Measurements from ENCODE around the gene SRRM5. TPM values are rescaled to one million over a fixed set of nuclear protein-coding genes. Genes with fewer than 3 reads are reported as not detected.
"Not testable (repeated sequence)": the region's sequence is repeated elsewhere in the genome, so short reads cannot be mapped to it uniquely, and the experiment has no call there.

The SRRM5 gene
- total RNA-seq, 1 experiment from 2014 or later, result 0.30 TPM

DNA sequence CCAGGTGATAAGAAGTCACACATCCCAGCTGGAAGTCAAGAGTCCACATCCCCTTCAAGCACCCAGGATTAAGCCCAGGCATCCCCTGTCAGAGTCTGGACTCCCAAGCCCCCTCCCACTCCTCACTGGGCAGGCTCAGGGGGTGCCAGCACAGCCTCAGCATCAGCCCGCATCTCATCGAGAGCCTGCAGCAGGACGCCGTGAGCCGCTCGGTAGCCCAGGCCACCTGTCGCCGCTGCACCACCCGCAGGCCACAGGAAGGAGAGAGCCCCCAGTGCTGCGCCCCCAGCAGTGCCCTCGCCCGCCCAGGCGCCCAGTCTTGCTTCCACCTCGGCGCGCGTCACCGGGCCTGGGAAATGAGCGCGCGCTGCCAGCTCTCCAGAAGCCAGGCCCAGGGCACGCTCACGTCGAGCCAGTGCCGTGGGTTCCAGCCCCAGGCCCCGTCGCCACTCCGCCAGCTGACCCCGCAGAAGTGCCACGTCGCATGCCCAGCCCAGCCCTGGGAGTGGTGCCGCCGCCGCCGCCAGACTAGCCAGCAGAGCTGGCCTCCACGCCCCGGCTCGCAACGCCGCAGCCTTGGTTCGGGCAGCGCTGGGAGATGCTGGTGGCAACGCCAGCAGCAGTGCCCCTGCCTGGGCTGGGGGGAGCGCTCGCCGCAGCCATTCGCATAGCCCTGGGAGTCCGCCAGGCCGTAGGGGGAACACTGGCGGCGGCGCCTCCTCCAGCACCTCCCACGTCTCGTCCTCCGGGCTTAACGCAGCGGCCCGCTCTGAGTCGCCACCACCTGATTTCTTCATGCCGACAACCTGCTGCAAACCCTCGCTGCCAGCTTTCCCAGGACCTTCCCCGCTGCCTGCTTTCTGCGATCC lies 19.8 kb upstream of the SRRM5 start:
- no peak for DNase-seq (ENCODE audit: low read depth)

DNA sequence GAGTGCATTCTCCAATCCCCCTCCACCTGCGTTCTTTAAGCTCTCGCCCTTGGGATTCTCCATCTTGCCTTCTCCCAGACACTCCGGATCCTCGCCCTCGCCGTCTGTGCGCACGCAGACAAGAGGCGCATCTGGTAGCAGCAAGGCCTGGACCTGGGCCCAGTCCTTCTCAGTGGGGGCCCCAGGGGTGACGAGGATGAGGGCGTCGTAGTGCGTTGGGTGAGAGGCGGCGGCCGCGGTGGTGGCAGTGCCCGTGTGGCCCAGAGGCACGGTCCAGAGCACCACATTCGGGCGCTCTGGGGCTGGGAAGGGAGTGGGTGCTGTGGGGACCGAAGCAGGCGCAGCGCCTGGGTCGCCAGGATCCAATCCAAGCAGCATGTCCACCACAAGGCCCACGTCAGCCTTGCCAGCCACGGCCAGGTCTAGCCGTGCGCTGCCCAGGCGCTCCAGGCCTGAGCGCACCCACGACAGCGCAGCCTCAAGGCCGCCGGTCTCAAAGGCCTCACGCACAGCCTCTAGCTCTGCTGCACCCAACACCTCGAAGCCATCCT lies 19.0 kb upstream of the SRRM5 start:
- DNase-seq (ENCODE audit: low read depth), result no peak

DNA sequence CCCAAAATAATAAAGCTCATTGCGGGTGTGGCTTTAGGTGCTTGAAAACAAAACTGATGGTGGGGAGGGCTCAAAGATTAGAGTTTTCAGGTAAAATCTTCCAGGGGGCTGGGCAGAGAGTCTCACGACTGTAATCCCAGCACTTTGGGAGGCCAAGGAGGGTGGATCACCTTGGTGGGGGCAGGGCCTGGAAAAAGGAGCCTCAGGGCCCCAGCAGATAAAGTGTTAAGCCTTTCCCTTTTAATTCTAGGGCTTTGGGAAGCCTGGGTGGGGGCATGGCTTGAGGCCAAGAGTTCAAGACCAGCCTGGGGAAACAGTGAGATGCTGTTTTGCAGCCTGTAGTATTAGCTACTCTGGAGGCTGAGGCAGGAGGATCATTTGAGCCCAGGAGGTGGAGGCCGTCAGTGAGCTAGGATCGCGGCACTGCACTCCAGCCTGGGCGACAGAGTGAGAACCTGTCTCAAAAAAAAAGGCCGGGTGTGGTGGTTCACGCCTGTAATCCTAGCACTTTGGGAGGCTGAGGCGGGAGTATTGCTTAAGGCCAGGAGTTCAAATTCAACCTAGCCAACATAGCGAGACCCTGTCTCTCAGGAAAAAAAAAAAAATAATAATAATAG lies 17.7 kb upstream of the SRRM5 start:
- DNase-seq (ENCODE audit: low read depth), result no peak

DNA sequence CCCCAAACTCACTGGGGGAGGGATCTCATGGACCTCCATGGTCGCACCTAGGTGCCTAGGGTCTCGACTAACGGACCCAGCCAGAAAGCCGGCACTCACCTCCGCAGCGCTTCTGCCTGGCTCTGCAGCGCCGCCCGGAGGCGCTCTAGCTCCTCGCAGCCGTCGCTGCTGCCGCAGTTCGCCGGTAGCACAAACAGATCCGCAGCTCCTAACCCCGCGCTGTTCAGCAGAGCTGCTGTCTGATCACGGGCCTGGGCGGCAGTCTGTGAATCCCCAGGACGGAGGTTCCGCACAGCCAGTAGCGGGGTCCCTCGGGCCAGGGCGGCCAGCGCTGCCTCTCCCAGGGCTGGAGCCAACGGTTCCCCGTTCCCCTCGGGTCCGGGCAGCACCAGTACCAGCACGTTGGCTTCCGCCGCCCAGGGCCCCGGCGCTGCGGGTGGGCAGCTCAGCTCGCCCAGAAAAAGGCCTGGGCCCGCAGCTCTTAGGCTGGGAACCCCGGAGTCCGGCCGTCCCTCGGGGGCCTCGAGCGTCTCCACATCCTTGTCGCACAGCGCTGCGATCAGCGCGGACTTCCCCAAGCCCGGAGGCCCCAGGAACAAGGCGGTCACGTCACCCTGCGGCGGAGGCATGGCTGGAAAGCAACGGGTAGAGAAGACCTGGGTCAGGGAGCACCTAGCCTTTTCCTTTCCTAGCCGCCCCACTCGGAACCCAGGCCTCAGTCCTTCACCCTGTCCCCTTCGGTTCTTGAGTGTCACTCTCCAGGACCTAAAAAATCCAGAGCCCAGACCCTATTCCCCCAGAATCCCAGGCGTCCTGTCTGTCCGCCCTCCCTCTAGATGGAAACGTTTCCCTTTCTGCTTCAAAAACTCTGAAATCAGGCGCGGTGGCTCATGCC lies 16.9 kb upstream of the SRRM5 start:
- DNase-seq (ENCODE audit: low read depth), result peak; percentile 68

DNA sequence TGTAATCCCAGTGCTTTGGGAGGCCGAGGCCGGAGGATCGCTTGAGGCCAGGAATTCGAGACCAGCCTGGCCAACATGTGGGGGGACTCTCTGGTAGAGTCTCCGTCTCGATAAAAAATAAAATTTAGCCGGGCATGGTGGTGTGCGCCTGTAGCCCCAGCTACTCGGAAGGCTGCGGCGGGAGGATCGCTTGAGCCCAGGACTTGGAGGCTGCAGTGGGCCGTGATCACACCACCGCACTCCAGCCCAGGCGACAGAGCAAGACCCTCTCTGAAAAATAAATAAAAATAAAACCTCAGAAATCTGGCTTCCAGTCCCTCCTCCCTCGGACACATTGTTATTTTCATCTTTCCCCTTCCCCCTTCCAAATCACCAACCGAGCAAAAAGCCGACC lies 16.3 kb upstream of the SRRM5 start:
- no peak for DNase-seq (ENCODE audit: low read depth)

DNA sequence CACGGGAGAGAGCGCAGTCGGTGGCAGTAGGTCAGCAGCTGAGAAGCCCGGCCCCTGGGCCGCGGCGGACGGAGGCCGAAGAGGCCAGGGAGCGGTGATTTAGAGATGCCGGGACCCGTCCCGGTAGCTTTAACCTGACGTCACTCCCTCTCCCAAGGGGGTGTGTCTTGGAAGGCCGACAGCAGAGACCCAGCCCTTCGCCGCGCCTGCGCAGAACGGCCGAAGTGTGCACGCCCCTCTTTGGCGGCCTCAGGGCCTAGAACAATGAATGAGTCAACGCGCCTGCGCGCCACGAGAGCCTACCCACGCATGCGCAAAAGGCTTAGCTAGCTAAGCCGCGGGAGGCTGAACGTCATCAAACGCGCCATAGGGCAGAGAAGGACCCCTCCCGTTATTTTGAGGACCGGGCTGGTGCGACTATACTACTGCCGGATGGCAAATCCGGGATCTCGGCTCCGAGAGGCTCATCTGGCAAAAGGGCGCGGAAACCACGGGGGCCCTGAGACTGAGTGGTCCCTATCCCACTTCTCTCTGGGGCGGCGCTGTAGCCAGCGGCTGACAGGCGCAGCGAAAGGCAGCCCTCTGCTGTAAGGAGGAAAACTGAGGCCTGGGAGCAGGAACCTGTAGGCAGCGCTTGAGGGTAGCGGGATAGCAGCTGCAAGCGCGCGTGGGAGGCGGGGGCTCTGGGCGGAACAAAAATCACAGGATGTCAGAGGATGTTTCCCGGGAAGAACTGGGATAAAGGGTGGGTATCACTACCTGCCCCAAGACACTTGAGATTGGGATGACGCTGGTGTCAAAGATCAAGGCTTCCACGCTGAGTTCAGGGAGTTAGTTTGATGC lies 15.7 kb upstream of the SRRM5 start, which contains the start of the genes IRGQ and ZNF576:
Gene IRGQ, minus strand, starts transcription at position 136 of the 843 bp plus-strand sequence. CDS start 796 bp downstream, outside the sequence.
Gene ZNF576, plus strand, starts transcription at position 597 of the 843 bp plus-strand sequence. CDS start 514 bp downstream, outside the sequence.
- peak; percentile 99 for DNase-seq (ENCODE audit: low read depth)

DNA sequence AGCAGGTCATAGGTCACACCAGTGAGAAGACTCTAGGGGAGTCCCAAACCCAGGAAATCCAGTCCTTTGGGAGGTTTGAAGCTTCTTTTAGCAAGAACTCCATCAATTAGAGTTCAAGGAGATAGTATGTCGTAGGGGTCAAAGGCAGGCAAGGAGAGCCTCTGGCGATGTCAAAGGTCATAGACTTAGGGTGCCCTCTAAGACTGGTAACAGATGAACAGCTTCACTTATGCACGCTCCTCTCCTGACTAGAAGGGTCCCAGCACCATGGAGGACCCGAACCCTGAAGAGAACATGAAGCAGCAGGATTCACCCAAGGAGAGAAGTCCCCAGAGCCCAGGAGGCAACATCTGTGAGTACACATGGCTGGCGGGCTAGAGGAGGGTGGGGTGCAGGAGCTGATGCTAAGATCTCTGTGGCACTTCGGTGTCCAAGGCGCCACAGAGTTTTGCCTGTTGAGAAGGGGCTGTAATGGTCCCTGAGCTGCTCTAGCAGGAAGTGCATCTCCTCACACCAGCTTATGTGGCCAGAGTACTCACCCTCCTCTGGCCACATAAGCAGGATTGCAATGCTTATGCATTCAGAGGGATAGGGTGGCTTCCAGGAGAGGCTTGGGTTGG lies 14.9 kb upstream of the SRRM5 start:
- peak; percentile 15 for DNase-seq (ENCODE audit: low read depth)

DNA sequence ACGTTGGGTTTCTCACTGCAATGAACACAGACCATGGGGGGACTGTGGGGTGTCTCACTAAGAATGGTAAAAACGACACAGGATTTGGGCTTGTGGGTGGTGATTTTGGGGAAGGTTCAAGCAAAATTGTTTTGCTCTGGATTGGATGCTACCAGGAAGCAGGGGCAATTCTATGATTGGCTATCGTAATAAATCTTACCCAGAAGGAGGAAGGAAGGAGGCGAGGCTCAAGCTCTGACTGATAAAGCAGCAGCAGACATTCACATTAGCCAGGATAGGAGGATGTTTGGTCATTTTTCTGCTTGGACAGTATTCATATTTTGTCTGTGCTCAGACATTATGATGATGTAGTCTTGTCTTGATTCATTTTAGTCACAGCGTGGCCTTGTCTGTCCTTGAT lies 14.0 kb upstream of the SRRM5 start:
- DNase-seq (ENCODE audit: low read depth), result no peak

DNA sequence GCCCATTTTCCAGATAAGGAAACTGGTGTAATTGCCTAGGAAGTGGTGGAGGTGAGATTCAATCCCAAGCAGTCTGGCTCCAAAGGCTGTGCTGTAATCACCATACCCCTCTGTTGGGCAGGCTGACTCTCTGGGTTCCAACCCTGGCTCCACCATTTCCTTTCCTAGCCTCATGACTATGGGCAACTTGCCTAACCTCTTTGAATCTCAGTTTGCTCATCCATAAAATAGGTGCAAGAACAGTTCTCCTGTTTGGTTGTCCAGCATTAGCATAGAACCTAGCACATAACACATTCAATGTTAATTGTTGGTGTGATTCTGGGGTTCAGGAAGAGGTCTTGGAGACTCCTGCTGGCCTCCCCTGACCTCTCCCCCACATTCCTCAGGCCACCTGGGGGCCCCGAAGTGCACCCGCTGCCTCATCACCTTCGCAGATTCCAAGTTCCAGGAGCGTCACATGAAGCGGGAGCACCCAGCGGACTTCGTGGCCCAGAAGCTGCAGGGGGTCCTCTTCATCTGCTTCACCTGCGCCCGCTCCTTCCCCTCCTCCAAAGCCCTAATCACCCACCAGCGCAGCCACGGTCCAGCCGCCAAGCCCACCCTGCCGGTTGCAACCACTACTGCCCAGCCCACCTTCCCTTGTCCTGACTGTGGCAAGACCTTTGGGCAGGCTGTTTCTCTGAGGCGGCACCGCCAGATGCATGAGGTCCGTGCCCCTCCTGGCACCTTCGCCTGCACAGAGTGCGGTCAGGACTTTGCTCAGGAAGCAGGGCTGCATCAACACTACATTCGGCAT lies 13.2 kb upstream of the SRRM5 start:
- no peak for DNase-seq (ENCODE audit: low read depth)

DNA sequence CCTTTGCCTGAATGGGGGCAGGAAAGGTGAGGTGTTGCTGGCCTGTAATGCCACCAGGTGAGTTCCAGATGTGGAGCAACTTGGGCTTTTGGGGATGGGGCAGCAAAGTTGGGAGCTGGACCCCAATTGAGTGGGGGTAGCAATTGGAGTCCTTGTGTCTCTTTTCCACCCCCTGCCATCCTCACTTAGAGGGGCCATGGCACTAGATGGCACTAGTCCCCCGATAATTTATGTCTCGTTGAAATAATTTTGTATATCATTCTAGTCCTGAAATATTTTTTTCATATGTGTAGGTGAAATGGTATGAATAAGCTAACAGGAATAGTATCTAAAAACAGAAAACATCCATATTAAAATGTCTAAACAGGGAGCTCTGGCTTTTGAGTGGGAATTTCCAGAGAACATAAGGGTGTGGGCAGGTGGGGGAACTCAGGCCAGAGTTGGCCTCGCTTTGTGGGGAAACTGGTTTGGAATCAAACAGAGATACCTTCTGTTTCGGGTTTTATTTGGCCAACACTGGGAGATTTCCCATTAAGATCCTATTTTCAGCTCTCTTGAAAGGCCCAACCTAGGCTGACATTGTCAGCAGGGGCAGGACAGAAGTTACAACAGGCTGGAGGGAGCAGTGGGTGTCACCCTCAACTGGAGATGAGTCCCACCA lies 12.1 kb upstream of the SRRM5 start:
- DNase-seq (ENCODE audit: low read depth), result no peak

DNA sequence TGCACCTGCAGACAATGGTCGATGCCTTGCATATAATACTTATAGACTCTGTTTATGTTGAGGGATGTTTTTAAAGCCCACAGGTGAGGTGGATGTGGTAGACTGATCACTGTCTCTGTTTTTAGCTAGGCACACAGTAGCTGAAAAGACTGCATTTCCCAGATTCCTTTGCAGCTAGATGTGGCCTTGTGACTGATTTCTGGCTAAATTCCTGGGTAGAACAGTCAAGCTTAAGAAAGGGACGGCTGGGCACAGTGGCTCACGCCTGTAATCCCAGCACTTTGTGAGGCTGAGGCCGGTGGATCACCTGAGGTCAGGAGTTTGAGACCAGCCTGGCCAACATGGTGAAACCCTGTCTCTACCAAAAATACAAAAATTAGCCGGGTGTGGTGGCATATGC lies 11.6 kb upstream of the SRRM5 start:
- not testable (repeated sequence) for DNase-seq (ENCODE audit: low read depth)

DNA sequence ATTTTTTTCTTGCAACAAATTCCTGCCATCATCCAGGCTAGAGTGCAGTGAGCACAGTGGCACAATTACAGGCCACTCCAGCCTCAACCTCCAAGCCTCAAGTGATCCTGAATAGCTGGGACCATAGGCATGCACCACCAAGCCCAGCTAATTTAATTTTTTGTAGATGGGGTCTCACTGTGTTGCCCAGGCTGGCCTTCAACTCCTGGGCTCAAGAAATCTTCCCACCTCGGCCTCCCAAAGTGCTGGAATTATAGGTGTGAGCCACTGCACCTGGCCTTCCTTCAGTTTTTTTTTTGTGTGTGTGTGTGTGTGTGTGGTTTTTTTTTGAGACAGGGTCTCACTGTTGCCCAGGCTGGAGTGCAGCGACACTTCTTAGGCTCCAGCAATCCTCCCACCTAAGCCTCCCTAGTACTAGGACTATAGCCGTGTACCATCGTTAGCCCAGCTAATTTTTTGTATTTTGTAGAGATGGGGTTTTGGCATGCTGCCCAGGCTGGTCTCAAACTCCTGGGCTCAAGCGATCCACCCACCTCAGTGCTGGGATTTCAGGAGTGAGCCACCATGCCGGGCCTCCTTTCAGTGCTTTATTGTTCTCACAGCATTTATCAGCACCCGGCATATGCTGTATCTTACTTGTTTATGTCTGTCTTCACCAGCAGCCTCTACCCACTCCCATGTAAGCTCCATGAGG lies 5.9 kb upstream of the SRRM5 start:
- DNase-seq (ENCODE audit: low read depth), result no peak

DNA sequence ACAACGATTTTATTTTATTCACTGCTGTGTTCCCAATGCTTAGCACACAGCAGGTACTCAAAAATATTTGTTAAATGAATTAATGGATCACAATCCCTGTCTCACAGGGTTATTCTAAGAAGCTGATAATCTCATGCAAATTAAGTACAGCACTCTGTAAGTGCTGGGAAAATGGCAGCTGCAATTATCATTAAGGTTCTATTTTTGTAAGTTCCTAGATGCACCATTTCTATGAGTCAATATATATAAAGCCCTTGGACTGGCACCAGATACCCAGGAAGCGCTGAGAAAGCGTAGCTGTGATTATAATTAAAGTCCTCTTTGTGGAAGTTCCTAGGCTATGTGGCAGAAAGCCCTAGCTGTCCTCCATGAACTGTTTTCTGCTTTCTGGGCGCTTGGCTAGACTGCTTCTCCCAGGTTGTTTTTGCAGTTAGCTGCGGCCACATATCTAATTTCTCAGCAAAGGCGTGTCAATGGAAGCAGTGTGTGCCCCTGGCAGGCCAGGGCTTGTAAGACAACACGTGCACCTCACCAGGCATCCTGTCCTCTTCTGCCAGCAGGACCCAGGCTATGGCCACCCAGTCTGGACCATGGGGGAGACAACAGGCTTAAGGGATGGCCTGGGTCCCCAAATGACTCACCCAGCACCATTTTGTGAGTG lies 5.2 kb upstream of the SRRM5 start:
- DNase-seq (ENCODE audit: low read depth), result no peak

DNA sequence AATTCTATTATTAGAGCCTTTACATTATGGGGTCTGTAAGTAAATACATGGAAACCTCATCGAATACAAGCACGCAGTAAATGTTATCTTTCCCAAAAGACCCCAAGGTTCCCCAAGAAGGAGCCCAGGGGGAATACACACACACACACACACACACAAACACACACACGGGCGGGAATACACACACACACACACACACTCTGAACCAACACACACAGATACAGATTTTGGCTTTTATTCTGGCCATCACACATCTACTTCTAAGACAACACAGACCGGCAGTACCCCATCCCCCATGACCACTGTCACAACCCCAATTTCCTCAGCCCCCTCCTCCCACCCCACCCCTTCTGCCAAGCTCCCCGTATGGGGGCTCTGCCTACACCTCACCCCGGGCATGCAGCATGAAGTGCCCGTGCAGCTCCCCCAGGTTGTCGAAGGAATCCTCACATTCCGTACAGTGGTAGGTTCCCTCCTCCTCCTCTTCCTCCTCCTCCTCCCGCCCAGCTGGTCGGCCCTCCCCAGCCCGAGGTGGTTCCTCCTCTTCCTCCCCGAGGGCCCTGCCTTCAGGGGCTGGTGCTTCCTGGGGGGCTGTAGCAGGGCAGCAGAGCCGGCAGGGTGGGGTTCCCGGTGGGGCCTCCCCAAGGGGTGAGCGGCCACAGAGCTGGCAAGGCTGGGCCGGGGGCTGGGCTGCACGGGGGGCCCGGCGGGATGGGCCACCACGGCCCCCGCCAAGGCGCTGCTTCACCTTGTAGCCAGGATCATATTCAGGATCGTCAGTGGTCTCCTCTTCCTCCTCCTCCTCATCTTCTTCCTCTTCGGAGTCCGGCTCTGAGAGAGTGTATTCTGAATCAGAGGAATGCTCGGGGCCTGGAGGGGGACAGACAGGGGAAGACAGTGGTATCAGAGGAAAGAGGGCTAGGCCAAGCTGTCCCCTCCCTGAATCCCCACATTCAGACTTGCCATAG lies 4.4 kb upstream of the SRRM5 start:
- DNase-seq (ENCODE audit: low read depth), result no peak

DNA sequence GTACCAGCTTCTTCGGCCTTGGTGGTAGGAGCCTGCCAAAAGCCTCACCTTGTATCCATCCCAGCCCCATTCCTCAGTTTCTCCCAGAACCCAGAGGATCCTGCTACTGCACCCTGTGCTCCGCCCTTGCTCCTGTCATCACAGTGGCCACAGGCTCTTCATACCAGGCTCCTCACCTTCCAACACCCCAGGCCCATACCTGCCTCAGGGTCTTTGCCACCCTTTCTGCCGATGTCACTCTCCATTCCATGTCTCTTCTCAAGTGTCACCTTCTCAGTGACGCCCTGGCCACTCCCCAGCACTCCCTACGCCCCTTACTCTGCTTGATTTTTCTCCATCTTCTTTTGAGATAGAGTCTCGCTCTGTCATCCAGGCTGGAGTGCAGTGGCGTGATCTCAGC lies 2.0 kb upstream of the SRRM5 start:
- no peak for DNase-seq (ENCODE audit: low read depth)

DNA sequence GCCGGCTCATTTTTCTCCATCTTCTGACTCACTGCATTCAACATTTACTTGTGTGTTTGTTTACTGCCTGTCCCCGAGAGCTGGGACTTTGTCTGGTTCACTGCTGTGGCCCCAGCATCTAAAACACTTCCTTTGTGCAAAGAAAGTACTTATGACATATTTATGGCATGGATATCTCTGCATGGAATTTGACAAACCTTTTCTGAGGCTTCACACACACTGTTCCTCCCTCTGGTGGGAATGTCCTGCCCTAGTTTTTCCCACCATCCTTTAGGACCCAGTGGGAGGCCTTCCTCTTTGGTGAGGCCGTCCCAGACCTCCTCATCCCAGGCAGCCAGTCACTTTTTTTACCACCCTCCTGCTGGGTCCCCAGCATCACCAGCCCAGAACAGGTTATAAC lies 1.4 kb upstream of the SRRM5 start:
- peak; percentile 59 for DNase-seq (ENCODE audit: low read depth)

DNA sequence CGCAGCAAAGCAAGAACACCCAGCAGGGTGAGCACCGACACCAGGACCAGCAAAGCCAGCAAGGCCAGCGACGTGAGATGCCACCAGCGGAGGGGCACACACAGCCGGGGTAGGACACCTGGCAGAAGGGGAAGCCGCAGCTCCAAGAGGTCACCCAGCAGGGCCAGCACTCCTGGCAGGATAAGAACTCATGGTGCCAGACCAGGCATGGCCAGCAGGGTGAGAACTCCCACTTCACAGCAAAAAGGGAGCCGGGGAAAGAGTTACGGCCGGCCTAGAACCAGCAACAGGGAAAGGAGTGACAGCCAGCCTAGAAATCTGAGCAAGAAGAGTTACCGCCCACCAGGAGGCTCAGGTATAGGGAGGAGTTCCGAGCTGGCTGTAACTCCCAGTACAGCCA lies 486 bp downstream of the SRRM5 start:
- DNase-seq (ENCODE audit: low read depth), result no peak

Data from M059J (cell line).